Skin epidermis (tissue), 12 donors: ENCODE results near the gene GSE1.

Experiments used
- H3K27ac ChIP-seq, 21 experiments: fragments of 200-600 bp; sonication (generic) in 11 of 21; one replicate each; pipeline ENCODE4 v1.5.0; 2020; ENCODE audit warnings: mild to moderate bottlenecking in 3 of 21, inconsistent platforms in 2 of 21, moderate library complexity in 2 of 21
- H3K4me3 ChIP-seq, 7 experiments: fragments of 200-600 bp; sonication (generic) in 2 of 7; one replicate each; pipeline ENCODE4 v1.5.0; 2020; ENCODE audit warnings: inconsistent platforms in 2 of 7, mild to moderate bottlenecking in 2 of 7, moderate library complexity in 1 of 7

Gene GSE1

GRCh38 chr16:85662976-85663830 is 50.1 kb downstream of the GSE1 start:
- no peak overlapping the region for H3K4me3 ChIP-seq

GRCh38 chr16:85663891-85664321 is 50.8 kb downstream of the GSE1 start:
- no peak overlapping the region for H3K27ac ChIP-seq

More at GRCh38 chr16:85662976-85663830, 50.1 kb downstream of the GSE1 start:
- H3K27ac ChIP-seq, result no peak overlapping the region

GRCh38 chr16:85664580-85665372 is 51.7 kb downstream of the GSE1 start:
- no peak overlapping the region for H3K27ac ChIP-seq
- H3K4me3 ChIP-seq, result no peak overlapping the region

More at GRCh38 chr16:85663891-85664321, 50.8 kb downstream of the GSE1 start:
- H3K4me3 ChIP-seq, result no peak overlapping the region

- no peak overlapping the region for H3K4me3 ChIP-seq
- no peak overlapping the region for H3K27ac ChIP-seq
These were observed 52.2 kb downstream of the GSE1 start for GRCh38 chr16:85665373-85665740.

- Histone ChIP-seq H3K4me3 (no peak overlapping the region), H3K27ac (no peak overlapping the region)
These were observed 52.8 kb downstream of the GSE1 start for GRCh38 chr16:85665929-85666328.

GRCh38 chr16:85667261-85667660 is 54.1 kb downstream of the GSE1 start:
- no peak overlapping the region for H3K27ac ChIP-seq
- no peak overlapping the region for H3K4me3 ChIP-seq

- Histone ChIP-seq H3K4me3 (no peak overlapping the region), H3K27ac (no peak overlapping the region)
These were observed 54.8 kb downstream of the GSE1 start for GRCh38 chr16:85667841-85668413.

GRCh38 chr16:85668676-85669424 is 55.7 kb downstream of the GSE1 start:
- Histone ChIP-seq H3K27ac (no peak overlapping the region), H3K4me3 (no peak overlapping the region)

- Histone ChIP-seq H3K27ac (no peak overlapping the region), H3K4me3 (no peak overlapping the region)
These were observed 57.7 kb downstream of the GSE1 start for GRCh38 chr16:85670840-85671239.

GRCh38 chr16:85673529-85674417 is 60.7 kb downstream of the GSE1 start:
- no peak overlapping the region for H3K4me3 ChIP-seq
- no peak overlapping the region for H3K27ac ChIP-seq

- no peak overlapping the region for H3K27ac ChIP-seq
- no peak overlapping the region for H3K4me3 ChIP-seq
These were observed 61.3 kb downstream of the GSE1 start for GRCh38 chr16:85674418-85674755.

- Histone ChIP-seq H3K27ac (no peak overlapping the region), H3K4me3 (no peak overlapping the region)
These were observed 61.7 kb downstream of the GSE1 start for GRCh38 chr16:85674828-85675227.

GRCh38 chr16:85675251-85675874 is 62.2 kb downstream of the GSE1 start:
- Histone ChIP-seq H3K27ac (no peak overlapping the region), H3K4me3 (no peak overlapping the region)

GRCh38 chr16:85676466-85676865 is 63.3 kb downstream of the GSE1 start:
- Histone ChIP-seq H3K4me3 (no peak overlapping the region), H3K27ac (no peak overlapping the region)

- no peak overlapping the region for H3K4me3 ChIP-seq
- H3K27ac ChIP-seq, result no peak overlapping the region
These were observed 64.4 kb downstream of the GSE1 start for GRCh38 chr16:85677383-85677967.

- no peak overlapping the region for H3K27ac ChIP-seq
These were observed 64.9 kb downstream of the GSE1 start for GRCh38 chr16:85678016-85678415.

GRCh38 chr16:85678821-85679220 is 65.7 kb downstream of the GSE1 start:
- H3K27ac ChIP-seq, result no peak overlapping the region
- no peak overlapping the region for H3K4me3 ChIP-seq

More at GRCh38 chr16:85678016-85678415, 64.9 kb downstream of the GSE1 start:
- no peak overlapping the region for H3K4me3 ChIP-seq

GRCh38 chr16:85679870-85680269 is 66.7 kb downstream of the GSE1 start:
- Histone ChIP-seq H3K27ac (no peak overlapping the region), H3K4me3 (no peak overlapping the region)
